ENCODE measurements around the gene PROSER3.
"Not testable (repeated sequence)": the region's sequence is repeated elsewhere in the genome, so short reads cannot be mapped to it uniquely, and the experiment has no call there.

PROSER3 gene

DNA sequence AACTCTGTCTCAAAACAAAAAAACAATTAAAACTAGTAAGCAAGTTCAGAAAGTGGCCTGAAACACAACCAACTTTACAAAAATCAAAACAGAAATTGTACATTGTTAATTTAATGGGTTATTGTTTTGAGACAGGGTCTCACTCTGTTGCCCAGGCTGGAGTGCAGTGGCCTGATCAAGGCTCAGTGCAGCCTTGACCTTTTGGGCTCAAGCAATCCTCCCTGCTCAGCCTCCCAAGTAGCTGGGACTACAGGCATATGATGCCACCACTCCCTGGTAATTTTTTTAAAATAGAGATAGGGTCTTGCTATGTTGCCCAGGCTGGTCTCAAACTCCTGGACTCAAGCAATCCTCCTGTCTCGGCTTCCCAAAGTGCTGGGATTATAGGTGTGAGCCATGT lies 37.6 kb downstream of the PROSER3 start:
- DNase-seq, result not testable (repeated sequence)

DNA sequence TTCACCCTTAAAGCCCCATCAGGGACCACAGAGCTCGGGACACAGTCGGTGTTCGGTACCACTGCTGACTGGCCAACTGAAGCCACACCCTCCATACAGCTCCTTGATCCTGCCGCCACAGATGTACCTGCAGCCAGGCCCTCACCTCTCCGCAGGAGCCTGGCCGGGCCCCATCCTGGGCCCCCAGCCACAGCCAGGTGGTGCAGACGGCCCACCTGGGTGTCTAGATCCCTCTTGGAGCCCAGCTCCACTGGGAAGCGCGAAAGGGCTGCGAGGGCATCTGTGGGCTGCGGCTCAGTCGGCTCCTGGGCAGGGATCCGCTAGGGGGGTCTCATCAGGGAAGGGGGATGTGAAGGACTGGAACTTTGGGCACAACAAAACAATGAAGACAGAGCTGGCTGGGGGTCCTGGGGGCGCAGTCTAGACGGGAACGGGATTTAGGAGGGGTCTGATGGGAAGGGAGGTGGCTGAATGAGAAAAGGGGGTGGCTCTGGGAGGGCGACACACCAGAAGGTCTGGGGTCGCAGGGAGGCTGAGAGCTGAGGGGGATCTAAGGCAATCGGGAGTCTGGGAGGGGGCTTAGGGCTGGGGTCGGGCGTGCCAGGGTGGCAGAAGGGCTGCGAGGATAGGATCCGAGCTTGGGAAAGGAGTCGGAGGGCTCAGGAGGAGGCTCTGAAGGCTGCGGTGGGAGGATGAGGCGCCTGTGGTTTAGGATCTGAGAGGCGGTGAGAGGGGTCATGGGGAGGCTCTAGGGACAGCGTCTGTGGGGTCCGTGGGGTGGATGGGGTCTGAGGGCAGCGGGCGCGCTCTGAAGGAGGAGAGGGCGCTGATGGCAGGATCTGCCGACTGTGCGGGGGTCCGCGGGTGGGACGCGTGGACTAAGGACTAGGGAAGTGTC lies 38.9 kb downstream of the PROSER3 start:
- DNase-seq, result no peak

DNA sequence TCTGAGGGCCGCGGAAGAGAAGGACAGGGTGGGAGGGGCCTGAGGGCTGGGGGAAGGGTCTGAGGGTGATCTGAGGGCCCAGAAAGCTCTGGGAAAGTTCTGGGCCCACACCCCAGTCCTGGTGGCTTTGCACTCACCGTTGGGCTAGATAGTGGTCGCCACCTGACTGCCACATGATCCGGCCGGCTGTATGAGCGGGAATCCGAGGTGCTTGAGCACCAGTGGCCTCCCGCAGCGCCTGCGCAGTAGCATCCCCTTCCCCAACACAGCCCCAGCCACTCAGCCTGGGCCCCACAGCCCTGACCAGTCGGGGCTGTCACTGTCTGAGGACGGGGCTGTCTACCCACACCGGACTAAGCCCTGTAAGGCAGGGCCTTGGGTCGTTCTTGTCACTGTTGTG lies 39.7 kb downstream of the PROSER3 start:
- no peak for DNase-seq

DNA sequence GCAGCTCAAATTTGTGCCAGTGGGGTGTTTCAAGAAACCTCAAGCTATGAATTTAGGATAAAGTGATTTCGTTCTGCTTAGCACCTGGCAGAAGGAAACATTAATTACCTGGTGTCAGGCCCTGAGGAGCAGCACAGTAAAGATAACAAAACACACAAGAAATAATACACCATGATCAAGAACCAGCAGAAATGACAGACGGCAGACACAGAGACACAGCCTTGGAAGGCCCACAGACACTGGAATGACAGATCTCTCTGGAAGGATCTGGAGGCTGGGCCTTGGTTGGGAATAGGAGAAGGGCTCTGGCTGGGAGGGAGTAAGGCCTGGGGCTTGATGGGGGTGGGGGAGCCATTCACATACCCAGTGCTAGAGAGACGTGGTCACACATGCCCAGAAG lies 43.9 kb downstream of the PROSER3 start:
- no peak for DNase-seq

DNA sequence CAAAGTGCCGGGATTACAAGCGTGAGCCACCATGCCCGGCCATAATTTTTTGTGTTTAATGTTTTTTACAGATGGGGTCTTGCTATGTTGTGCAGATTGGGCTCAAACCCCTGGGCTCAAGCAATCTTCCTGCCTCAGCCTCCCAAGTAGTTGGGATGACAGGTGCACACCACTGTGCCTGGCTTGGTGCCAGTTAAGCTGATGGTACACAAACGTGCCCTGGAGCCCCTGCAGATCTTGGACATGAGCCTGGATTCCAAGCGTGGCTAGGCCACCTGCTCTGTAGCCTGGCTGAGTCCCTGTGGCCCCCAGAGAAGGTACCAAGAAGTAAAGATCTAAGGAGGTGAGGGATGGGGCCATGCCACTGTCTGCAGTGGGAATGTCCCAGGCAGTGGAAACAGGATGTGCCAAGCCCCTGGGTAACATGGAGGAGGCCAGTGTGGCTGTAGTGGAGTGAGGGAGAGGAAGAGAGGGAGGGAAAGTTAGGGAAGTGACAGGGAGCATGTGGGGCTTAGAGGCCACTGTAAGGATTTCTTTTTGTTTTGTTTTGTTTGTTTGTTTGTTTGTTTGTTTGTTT lies 47.6 kb downstream of the PROSER3 start:
- no peak for DNase-seq

DNA sequence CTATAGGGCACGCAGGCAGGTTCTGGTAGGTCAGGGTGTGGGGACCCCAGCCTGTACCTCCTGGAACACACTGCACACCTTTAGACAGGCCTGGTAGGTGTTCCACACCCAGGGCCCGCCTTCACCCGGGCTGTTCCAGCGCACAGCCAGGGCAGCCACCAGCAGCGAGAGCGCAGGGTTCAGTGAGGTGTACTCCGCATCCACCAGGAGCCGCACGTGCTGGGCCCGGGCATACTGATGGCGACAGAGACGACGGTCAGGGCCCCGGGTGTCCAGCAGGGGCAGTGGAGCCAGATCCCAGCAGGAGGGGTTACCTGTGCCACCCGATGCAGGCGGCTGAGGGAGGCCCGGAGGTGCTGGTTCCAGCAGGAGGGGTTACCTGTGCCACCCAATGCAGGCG lies 48.6 kb downstream of the PROSER3 start:
- no peak for DNase-seq

DNA sequence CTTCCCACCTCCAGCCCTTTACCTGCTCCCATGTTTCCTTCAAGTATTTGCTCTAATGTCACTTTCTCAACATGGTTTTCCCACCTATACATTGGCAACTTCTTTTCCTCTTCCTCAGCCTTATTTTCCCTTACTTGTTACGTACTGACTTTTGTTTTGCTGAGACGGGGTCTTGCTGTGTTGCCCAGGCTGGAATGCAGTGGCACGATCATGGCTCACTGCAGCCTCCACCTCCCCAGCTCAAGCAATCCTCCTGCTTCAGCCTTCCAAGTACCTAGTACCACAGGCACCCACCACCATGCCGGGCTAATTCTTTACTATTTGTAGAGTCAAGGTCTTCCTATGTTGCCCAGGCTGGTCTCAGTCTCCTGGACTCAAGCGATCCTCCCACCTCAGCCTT lies 49.7 kb downstream of the PROSER3 start:
- DNase-seq, result no peak

DNA sequence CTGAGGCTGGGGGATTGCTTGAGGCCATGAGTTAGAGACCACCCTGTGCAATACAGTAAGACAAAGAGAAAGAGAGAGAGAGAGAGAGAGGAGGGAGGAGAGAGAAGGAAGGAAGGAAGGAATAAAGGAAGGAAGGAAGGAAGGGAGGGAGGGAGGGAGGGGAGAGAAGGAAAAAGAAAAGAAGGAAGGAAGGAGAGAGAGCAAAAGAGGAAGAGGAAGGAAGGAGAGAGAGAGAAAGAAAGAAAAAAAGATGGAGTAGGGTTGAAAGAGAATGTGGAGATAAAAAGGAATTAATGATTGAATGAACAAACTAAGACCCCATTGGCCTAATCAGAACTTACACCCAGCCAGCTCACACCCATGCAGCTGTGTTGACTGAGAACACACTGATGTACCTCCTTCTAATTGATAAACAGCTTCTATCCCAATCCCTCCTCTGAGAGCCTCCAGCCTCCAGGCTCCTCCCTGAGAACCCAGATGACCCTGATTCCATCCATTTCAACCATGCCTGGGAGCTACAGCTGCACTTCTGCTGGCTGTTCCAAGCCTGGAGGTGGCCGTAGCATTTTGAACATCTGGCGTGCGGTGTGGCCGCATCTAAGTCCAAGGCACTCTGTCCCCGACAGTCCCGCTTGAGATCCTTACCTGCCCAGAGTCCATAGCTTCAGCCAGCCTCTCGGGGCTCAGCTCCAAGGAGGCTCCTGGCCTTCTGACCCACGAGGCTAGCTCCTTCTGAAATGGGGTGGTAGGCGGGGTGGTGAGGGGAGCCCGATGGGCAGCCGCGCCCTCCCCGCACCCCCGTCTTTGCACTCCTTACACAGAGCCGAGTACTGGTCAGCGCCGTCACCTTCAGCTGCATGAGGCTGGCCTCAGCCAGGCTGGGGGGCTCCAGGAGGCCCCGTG lies 53.6 kb downstream of the PROSER3 start:
- no peak for DNase-seq

DNA sequence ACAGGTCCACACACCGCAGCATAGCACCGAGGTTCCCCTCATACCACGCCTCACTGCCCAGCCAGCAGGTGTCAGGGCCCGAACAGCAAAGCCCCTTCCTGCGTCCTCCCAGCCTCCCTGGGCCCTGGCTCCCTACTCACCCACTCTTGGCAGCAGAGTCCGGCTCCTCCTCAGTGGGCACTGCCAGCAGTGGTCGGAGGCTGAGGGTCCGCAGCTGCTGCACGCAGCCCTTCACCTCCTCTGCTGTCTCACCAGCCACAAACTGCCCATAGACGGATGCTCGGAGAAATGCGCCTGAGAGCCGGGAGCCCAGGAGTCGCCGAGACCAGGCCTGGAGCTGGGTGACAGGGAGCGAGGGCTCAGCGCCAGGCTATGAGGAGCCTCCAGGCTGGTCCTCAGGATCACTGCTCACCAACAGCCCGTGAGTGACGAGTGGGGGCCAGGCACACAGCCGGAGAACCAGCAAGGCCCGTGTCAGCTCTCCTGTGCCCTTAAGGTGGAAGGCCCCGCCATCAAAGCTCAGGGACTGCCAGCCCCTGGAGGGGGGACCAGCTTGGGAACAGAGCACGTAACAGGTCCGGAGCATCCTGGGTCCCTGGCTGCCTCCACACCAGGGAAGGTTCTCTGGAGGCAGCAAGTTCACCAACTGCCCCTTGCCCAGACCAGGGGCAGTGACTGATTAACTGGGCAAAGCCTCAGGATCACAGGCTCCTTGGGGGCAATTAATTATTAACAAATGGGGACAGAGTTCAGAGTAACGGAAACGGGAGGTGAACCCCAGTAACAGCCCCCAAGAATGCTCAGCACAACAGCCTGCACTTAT lies 54.5 kb downstream of the PROSER3 start, which contains the start of gene PRODH2:
Gene PRODH2 (minus strand): TSS at position 626 of the 823 bp plus-strand sequence. CDS start 40 bp downstream, at position 586.
- no peak for DNase-seq

DNA sequence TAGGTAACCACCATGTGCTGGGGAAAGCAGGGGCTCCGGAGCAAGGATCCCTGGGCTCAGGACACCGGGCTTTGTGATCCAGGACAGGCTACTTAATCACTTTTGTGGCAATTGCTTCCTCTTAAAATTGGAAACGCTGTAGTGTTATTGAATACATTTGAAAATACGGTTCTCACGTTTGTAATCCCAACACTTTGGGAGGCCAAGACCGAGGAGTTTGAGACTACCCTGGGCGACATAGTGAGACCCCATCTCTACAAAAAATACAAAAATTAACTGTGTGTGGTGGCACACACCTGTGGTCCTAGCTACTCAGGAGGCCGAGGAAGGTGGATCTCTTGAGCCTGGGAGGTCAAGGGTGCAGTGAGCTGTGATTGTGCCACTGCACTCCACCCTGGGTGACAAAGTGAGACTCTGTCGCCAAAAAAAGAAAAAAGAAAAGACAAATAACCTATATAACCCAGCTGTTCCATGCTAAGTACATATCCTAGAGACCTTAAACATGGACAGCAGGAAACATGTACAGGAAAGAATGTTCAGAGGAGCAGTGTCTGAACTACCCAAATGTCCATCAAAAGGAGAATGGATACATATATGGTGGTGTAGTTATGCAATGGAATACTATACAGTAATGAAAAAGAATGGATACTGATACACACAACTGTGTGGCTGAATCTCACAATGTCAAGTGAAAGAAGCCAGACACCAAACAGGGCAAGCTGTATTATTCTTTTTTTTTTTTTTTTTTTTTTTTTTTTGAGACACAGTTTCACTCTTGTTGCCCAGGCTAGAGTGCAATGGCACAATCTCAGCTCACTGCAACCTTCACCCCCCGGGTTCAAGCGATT lies 55.3 kb downstream of the PROSER3 start:
- DNase-seq, result no peak

DNA sequence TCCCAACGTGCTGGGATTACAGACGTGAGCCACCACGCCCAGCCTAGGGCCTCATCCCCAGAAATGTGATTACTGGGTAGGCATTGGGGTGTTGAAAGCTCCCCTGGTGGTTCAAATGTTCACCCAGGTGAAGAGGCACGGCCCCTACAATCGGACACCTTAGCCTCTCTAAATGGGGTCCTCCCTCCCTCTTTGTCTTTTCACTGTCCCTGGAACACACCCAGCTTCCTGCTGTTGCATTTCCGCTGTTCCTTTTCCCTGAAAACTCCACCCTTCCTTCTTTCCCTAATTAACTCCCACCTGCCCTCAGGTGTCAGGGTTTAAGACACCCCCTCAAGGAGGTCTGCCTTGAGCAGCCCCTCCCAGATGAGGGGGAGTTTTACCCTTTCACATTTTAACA lies 58.3 kb downstream of the PROSER3 start:
- DNase-seq, result no peak

DNA sequence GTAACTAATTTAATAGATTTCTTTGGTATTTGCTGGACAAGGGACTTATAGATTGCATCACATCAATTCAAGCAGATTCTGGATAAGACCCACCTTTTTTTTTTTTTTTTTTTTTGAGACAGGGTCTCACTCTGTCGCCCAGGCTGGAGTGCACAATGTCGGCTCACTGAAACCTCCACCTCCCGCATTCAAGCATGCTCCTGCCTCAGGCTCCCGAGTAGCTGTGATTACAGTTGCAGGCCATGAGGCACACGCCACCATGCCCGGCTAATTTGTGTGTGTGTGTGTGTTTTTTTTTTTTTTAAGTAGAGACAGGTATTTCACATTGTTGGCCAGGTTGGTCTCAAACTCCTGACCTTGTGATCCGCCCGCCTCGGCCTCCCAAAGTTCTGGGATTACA lies 58.9 kb downstream of the PROSER3 start:
- no peak for DNase-seq

DNA sequence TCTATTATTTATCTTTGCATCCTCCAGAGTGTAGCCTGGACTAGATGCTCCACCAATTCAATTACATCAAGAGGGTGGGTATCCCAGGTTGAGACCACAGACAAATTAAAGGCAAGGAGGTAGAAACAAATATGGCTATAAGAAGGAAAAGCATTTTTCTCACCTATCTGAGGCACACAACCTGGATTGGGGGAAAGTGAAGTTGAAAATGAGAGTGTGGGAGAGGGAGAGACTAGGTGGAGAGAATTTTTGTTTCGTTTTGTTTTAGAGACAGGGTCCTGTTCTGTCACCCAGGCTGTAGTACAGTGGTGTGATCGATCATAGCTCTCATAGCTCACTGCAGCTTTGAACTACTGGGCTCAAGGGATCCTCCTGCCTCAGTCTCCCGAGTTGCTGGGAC lies 60.5 kb downstream of the PROSER3 start:
- DNase-seq, result no peak
